ENCODE measurements around the gene LRRFIP2. TPM values are rescaled to one million over a fixed set of nuclear protein-coding genes. Genes with fewer than 3 reads are reported as not detected.

LRRFIP2 gene
- total RNA-seq, 1 experiment from 2014 or later, result 40.2 TPM

DNA sequence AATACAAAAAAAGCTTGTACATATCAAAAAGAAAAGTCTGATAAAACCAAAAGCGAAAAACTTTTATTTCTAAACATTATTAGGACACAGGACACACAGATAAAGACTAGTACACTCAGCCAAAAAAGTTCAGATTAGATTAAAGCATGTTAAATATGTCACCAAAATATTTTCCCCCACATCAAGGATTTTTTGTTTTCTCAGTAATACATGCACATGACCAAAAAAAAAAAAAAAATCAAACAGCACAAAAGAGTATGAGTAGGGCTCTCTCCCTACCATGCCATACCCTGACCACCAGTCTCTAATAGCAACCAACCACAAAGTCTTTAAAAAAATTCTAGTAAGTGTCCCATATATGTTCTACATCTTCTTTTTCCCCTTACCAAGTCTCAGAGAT, 77.4 kb downstream of the LRRFIP2 start:
- Histone ChIP-seq H3K4me3 (no peak overlapping the region), H4K20me1 (ENCODE audit: insufficient read depth) (no peaks in the 10 kb centered on the region), H3K4me2 (no peak overlapping the region), H3K79me2 (ENCODE audit: low read depth) (no peaks in the 10 kb centered on the region), H3K36me3 (ENCODE audit: low read depth) (no peaks in the 10 kb centered on the region), H3K27me3 (ENCODE audit: insufficient read depth, low read depth) (no peaks in the 10 kb centered on the region), H3K9me3 (ENCODE audit: insufficient read depth, low read depth) (no peaks in the 10 kb centered on the region), H3K27ac (no peak overlapping the region), H3K9me2 (ENCODE audit: insufficient read depth) (no peaks in the 10 kb centered on the region), H3K4me1 (replicated peaks; ENCODE audit: insufficient read depth) (no peaks in the 10 kb centered on the region), H3F3A (ENCODE audit: insufficient read depth, low read depth) (no peaks in the 10 kb centered on the region), H2AFZ (no peak overlapping the region)
- BruUV-seq (replicated peaks), result no TSS peak
- intact Hi-C loops (cut with micrococcal nuclease; ENCODE audit: unreplicated experiment), result no loop called here
- TF ChIP-seq, protein P1, sequence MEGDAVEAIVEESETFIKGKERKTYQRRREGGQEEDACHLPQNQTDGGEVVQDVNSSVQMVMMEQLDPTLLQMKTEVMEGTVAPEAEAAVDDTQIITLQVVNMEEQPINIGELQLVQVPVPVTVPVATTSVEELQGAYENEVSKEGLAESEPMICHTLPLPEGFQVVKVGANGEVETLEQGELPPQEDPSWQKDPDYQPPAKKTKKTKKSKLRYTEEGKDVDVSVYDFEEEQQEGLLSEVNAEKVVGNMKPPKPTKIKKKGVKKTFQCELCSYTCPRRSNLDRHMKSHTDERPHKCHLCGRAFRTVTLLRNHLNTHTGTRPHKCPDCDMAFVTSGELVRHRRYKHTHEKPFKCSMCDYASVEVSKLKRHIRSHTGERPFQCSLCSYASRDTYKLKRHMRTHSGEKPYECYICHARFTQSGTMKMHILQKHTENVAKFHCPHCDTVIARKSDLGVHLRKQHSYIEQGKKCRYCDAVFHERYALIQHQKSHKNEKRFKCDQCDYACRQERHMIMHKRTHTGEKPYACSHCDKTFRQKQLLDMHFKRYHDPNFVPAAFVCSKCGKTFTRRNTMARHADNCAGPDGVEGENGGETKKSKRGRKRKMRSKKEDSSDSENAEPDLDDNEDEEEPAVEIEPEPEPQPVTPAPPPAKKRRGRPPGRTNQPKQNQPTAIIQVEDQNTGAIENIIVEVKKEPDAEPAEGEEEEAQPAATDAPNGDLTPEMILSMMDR (conservative IDR thresholded peaks at IDR 0.05), result no peak
- no peak for TF ChIP-seq EZH2 (IDR thresholded peaks at IDR 0.05; ENCODE audit: low read depth)
- DNase-seq, result no peak
- ChIA-PET CTCF (no interaction called here), POLR2A (ENCODE audit: unreplicated experiment) (no interaction called here)

DNA sequence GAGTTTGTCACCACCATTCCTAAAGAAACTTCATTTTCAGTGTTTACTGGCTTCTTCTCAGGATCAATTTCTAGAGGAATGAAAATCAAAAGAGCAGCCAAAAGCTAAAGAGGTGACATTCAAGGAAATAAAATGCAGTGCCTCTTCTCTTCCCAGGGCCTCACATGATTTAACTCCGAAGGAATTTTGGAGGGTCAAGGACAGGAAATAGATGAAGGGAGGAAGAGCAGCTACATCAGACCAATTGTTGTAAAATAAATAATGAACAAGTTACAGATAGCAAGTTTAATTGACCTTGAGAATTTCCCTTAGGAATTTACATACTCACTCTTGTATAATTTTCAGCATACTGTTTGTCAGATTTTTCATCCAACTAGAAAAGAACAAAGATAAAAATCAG, 78.1 kb downstream of the LRRFIP2 start:
- no peaks in the 10 kb centered on the region for H3F3A ChIP-seq (ENCODE audit: insufficient read depth, low read depth)
- H3K27ac ChIP-seq, result no peak overlapping the region
- H3K79me2 ChIP-seq (ENCODE audit: low read depth), result no peaks in the 10 kb centered on the region
- H3K36me3 ChIP-seq (ENCODE audit: low read depth), result no peaks in the 10 kb centered on the region
- H2AFZ ChIP-seq, result no peak overlapping the region
- POLR2A ChIA-PET (ENCODE audit: unreplicated experiment), result no interaction called here
- no peaks in the 10 kb centered on the region for H3K27me3 ChIP-seq (ENCODE audit: insufficient read depth, low read depth)
- no peak for TF ChIP-seq EZH2 (IDR thresholded peaks at IDR 0.05; ENCODE audit: low read depth)
- TF ChIP-seq, protein P1 (conservative IDR thresholded peaks at IDR 0.05), result no peak
- H3K4me1 ChIP-seq (replicated peaks; ENCODE audit: insufficient read depth), result no peaks in the 10 kb centered on the region
- H3K9me2 ChIP-seq (ENCODE audit: insufficient read depth), result no peaks in the 10 kb centered on the region
- no TSS peak for BruUV-seq (replicated peaks)
- H4K20me1 ChIP-seq (ENCODE audit: insufficient read depth), result no peaks in the 10 kb centered on the region
- H3K4me2 ChIP-seq, result no peak overlapping the region
- CTCF ChIA-PET, result no interaction called here
- DNase-seq, result no peak
- no peak overlapping the region for H3K4me3 ChIP-seq
- no peaks in the 10 kb centered on the region for H3K9me3 ChIP-seq (ENCODE audit: insufficient read depth, low read depth)
- intact Hi-C loops (cut with micrococcal nuclease; ENCODE audit: unreplicated experiment), result no loop called here

DNA sequence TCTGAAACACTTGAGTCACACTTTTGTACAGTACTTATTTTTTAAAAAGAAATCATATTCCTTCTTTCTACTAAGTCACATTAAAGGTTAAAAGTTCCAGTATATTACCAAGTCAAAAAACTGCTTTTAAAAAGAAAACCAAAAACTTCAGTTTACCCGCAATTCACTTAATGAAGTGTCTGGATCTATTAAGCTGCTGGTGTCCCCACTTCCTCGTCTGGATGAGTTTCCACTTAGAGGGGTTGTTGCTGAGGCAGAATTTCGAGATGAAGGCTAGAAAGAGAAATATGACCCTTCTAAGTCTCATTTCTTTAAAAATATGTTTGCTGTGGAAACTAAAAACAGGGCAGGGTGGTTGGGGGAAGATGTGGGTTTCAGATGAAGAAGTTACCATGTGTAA, 79.7 kb downstream of the LRRFIP2 start:
- Histone ChIP-seq H3K4me2 (no peak overlapping the region), H3K4me3 (no peak overlapping the region), H3K4me1 (replicated peaks; ENCODE audit: insufficient read depth) (no peaks in the 10 kb centered on the region), H3K27ac (no peak overlapping the region), H3K79me2 (ENCODE audit: low read depth) (no peaks in the 10 kb centered on the region), H3F3A (ENCODE audit: insufficient read depth, low read depth) (no peaks in the 10 kb centered on the region), H3K9me3 (ENCODE audit: insufficient read depth, low read depth) (no peaks in the 10 kb centered on the region), H3K27me3 (ENCODE audit: insufficient read depth, low read depth) (no peaks in the 10 kb centered on the region), H3K9me2 (ENCODE audit: insufficient read depth) (no peaks in the 10 kb centered on the region), H3K36me3 (ENCODE audit: low read depth) (no peaks in the 10 kb centered on the region), H2AFZ (no peak overlapping the region), H4K20me1 (ENCODE audit: insufficient read depth) (no peaks in the 10 kb centered on the region)
- TF ChIP-seq EZH2 (IDR thresholded peaks at IDR 0.05; ENCODE audit: low read depth), result no peak
- TF ChIP-seq, protein P1 (conservative IDR thresholded peaks at IDR 0.05), result no peak
- BruUV-seq (replicated peaks), result no TSS peak
- no peak for DNase-seq
- ChIA-PET CTCF (no interaction called here), POLR2A (ENCODE audit: unreplicated experiment) (interaction anchor here (0.5 kb wide), 1 partner anchor 10 kb away, joined by 6 read pairs; no protein-coding TSS in a partner anchor)
- intact Hi-C loops (cut with micrococcal nuclease; ENCODE audit: unreplicated experiment), result no loop called here

All from PC-9 (cell line).